ENCODE data around the gene MAP1LC3C.

DNA sequence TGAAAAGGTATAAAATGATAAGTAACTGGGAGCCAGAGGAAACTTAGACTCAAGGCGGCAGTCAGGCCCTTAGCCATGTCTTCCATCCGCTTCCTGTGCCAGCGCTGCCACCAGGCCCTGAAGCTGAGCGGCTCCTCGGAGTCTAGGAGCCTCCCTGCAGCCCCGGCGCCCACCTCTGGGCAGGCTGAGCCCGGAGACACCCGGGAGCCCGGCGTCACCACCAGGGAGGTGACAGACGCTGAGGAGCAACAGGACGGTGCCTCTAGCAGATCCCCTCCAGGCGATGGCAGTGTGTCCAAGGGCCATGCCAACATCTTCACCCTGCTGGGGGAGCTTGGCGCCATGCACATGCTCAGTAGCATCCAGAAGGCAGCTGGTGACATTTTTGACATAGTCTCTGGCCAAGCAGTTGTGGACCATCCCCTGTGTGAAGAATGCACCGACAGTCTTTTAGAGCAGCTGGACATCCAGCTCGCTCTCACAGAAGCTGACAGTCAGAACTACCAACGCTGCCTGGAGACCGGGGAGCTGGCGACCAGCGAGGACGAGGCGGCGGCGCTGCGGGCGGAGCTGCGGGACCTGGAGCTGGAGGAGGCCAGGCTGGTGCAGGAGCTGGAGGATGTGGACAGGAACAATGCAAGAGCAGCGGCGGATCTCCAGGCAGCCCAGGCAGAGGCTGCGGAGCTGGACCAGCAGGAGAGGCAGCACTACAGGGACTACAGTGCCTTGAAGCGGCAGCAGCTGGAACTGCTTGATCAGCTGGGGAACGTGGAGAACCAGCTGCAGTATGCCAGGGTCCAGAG lies 41.0 kb downstream of the MAP1LC3C start, which contains the start of gene BECN2:
- TF ChIP-seq, protein P1, sequence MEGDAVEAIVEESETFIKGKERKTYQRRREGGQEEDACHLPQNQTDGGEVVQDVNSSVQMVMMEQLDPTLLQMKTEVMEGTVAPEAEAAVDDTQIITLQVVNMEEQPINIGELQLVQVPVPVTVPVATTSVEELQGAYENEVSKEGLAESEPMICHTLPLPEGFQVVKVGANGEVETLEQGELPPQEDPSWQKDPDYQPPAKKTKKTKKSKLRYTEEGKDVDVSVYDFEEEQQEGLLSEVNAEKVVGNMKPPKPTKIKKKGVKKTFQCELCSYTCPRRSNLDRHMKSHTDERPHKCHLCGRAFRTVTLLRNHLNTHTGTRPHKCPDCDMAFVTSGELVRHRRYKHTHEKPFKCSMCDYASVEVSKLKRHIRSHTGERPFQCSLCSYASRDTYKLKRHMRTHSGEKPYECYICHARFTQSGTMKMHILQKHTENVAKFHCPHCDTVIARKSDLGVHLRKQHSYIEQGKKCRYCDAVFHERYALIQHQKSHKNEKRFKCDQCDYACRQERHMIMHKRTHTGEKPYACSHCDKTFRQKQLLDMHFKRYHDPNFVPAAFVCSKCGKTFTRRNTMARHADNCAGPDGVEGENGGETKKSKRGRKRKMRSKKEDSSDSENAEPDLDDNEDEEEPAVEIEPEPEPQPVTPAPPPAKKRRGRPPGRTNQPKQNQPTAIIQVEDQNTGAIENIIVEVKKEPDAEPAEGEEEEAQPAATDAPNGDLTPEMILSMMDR (IDR thresholded peaks at IDR 0.05; ENCODE audit: low read length) = no peak
- TF ChIP-seq EZH2 (optimal IDR thresholded peaks at IDR 0.05; ENCODE audit: low read depth, low read length) = no peak

Measured in MM.1S (cell line).